ENCODE data around the gene PSMD1. TPM values are rescaled to one million over a fixed set of nuclear protein-coding genes. Genes with fewer than 3 reads are reported as not detected.
"Not testable (repeated sequence)": the region's sequence is repeated elsewhere in the genome, so short reads cannot be mapped to it uniquely, and the experiment has no call there.

Gene PSMD1
- total and polyA plus RNA-seq, 2 donors, result 40.4 to 87.6 TPM

GRCh38 chr2:231013820-231014219, 42.8 kb upstream of the PSMD1 start:
- H3K27me3 ChIP-seq (ENCODE audit: control insufficient read depth in 2 of 2, insufficient read depth in 1 of 2, low read length in 1 of 2), result peaks cover 0 to 29% of the 10 kb centered on the region in 2 donors
- no peaks in the 10 kb centered on the region for H3K36me3 ChIP-seq (ENCODE audit: control insufficient read depth in 2 of 2, insufficient read depth in 2 of 2, low read length in 1 of 2)
- no peak overlapping the region for H3K27ac ChIP-seq (ENCODE audit: low read depth in 1 of 2, low read length in 1 of 2)
- H3K4me1 ChIP-seq (ENCODE audit: control insufficient read depth in 2 of 2, insufficient read depth in 2 of 2, low read length in 2 of 2), result no peaks in the 10 kb centered on the region
- H3K4me3 ChIP-seq (ENCODE audit: low read length in 2 of 2), result no peak overlapping the region
- 57% methylated on average over 3 of the region's 3 CpGs for WGBS
- H3K9me3 ChIP-seq (ENCODE audit: control insufficient read depth in 2 of 2, insufficient read depth in 1 of 2, low read length in 1 of 2), result no peaks in the 10 kb centered on the region
- DNase-seq (ENCODE audit: low read depth in 6 of 9, low spot score in 9 of 9), result no peak

GRCh38 chr2:231015478-231015877, 41.2 kb upstream of the PSMD1 start:
- WGBS, result 94% methylated on average over 7 of the region's 7 CpGs
- H3K4me1 ChIP-seq (ENCODE audit: control insufficient read depth in 2 of 2, insufficient read depth in 2 of 2, low read length in 2 of 2), result no peaks in the 10 kb centered on the region
- no peaks in the 10 kb centered on the region for H3K9me3 ChIP-seq (ENCODE audit: control insufficient read depth in 2 of 2, insufficient read depth in 1 of 2, low read length in 1 of 2)
- no peak overlapping the region for H3K4me3 ChIP-seq (ENCODE audit: low read length in 2 of 2)
- peaks cover 0 to 25% of the 10 kb centered on the region in 2 donors for H3K27me3 ChIP-seq (ENCODE audit: control insufficient read depth in 2 of 2, insufficient read depth in 1 of 2, low read length in 1 of 2)
- DNase-seq (ENCODE audit: low read depth in 6 of 9, low spot score in 9 of 9), result no peak
- no peaks in the 10 kb centered on the region for H3K36me3 ChIP-seq (ENCODE audit: control insufficient read depth in 2 of 2, insufficient read depth in 2 of 2, low read length in 1 of 2)
- no peak overlapping the region for H3K27ac ChIP-seq (ENCODE audit: low read depth in 1 of 2, low read length in 1 of 2)

- Histone ChIP-seq H3K27ac (ENCODE audit: low read depth in 1 of 2, low read length in 1 of 2) (no peak overlapping the region), H3K9me3 (ENCODE audit: control insufficient read depth in 2 of 2, insufficient read depth in 1 of 2, low read length in 1 of 2) (no peaks in the 10 kb centered on the region), H3K4me1 (ENCODE audit: control insufficient read depth in 2 of 2, insufficient read depth in 2 of 2, low read length in 2 of 2) (no peaks in the 10 kb centered on the region), H3K27me3 (ENCODE audit: control insufficient read depth in 2 of 2, insufficient read depth in 1 of 2, low read length in 1 of 2) (peaks cover 0 to 25% of the 10 kb centered on the region in 2 donors), H3K4me3 (ENCODE audit: low read length in 2 of 2) (no peak overlapping the region), H3K36me3 (ENCODE audit: control insufficient read depth in 2 of 2, insufficient read depth in 2 of 2, low read length in 1 of 2) (no peaks in the 10 kb centered on the region)
- 96% methylated on average over 3 of the region's 3 CpGs for WGBS
- no peak for DNase-seq (ENCODE audit: low read depth in 6 of 9, low spot score in 9 of 9)
Measured at GRCh38 chr2:231015926-231016325, 40.7 kb upstream of the PSMD1 start.

DNA sequence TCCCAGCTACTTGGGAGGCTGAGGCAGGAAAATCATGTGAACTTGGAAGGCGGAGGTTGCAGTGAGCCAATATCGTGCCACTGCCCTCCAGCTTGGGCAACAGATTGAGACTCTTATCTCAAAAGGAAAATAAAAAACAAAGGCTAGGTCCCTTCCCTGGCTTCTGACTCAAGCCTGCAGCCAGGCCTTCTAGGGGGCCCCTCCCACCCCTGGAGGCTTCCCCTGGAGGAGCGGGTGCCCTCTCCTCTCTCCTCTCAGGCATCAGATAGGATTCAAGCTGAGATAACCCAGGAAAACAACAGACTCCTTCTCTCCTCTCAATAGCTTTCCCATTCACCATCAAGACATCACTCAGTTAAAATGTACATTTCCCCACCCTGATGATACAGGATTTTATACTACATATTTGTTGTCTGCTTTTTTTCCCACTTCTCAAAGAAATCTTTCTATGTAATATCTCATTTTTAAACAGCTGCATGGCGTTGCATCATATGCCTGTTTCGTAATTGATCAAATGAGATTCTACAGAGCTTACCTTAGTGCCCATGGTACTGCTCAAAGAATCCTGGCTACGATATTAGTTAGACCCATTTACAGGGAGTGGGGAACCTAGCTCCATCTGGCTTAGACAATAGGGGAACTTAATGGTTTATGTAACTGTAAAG, 40.0 kb upstream of the PSMD1 start:
- H3K4me3 ChIP-seq (ENCODE audit: low read length in 2 of 2), result no peak overlapping the region
- DNase-seq (ENCODE audit: low read depth in 6 of 9, low spot score in 9 of 9), result no peak
- no peaks in the 10 kb centered on the region for H3K36me3 ChIP-seq (ENCODE audit: control insufficient read depth in 2 of 2, insufficient read depth in 2 of 2, low read length in 1 of 2)
- 93% methylated on average over 6 of the region's 6 CpGs for WGBS
- no peaks in the 10 kb centered on the region for H3K4me1 ChIP-seq (ENCODE audit: control insufficient read depth in 2 of 2, insufficient read depth in 2 of 2, low read length in 2 of 2)
- H3K27me3 ChIP-seq (ENCODE audit: control insufficient read depth in 2 of 2, insufficient read depth in 1 of 2, low read length in 1 of 2), result peaks cover 0 to 21% of the 10 kb centered on the region in 2 donors
- no peaks in the 10 kb centered on the region for H3K9me3 ChIP-seq (ENCODE audit: control insufficient read depth in 2 of 2, insufficient read depth in 1 of 2, low read length in 1 of 2)
- no peak overlapping the region for H3K27ac ChIP-seq (ENCODE audit: low read depth in 1 of 2, low read length in 1 of 2)

GRCh38 chr2:231017231-231017598, 39.5 kb upstream of the PSMD1 start:
- H3K36me3 ChIP-seq (ENCODE audit: control insufficient read depth in 2 of 2, insufficient read depth in 2 of 2, low read length in 1 of 2), result no peaks in the 10 kb centered on the region
- H3K4me1 ChIP-seq (ENCODE audit: control insufficient read depth in 2 of 2, insufficient read depth in 2 of 2, low read length in 2 of 2), result no peaks in the 10 kb centered on the region
- H3K4me3 ChIP-seq (ENCODE audit: low read length in 2 of 2), result no peak overlapping the region
- no peaks in the 10 kb centered on the region for H3K9me3 ChIP-seq (ENCODE audit: control insufficient read depth in 2 of 2, insufficient read depth in 1 of 2, low read length in 1 of 2)
- peaks cover 0 to 17% of the 10 kb centered on the region in 2 donors for H3K27me3 ChIP-seq (ENCODE audit: control insufficient read depth in 2 of 2, insufficient read depth in 1 of 2, low read length in 1 of 2)
- 34% methylated on average over 4 of the region's 4 CpGs for WGBS
- DNase-seq (ENCODE audit: low read depth in 6 of 9, low spot score in 9 of 9), result no peak
- no peak overlapping the region for H3K27ac ChIP-seq (ENCODE audit: low read depth in 1 of 2, low read length in 1 of 2)

DNA sequence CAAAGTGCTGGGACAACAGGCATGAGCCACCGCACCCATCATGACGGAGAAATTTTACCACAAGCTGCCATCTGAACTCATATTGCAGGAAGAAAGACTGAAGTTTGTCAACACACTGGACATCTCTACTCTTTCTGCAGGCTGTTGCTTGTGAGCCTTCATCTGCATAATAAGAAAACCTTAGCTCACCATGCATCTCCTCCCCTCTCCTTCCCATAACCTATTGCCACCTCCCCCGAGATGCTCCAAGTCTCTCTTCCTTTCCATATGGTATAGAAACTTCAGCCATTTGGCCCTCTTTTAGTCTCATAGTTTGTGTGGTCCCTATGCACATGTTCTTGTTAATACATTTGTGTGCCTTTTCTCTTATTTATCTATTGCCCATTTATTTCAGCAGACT, 38.5 kb upstream of the PSMD1 start:
- Histone ChIP-seq H3K36me3 (ENCODE audit: control insufficient read depth in 2 of 2, insufficient read depth in 2 of 2, low read length in 1 of 2) (no peaks in the 10 kb centered on the region), H3K27me3 (ENCODE audit: control insufficient read depth in 2 of 2, insufficient read depth in 1 of 2, low read length in 1 of 2) (peaks cover 0 to 16% of the 10 kb centered on the region in 2 donors), H3K27ac (ENCODE audit: low read depth in 1 of 2, low read length in 1 of 2) (no peak overlapping the region), H3K9me3 (ENCODE audit: control insufficient read depth in 2 of 2, insufficient read depth in 1 of 2, low read length in 1 of 2) (no peaks in the 10 kb centered on the region), H3K4me3 (ENCODE audit: low read length in 2 of 2) (no peak overlapping the region), H3K4me1 (ENCODE audit: control insufficient read depth in 2 of 2, insufficient read depth in 2 of 2, low read length in 2 of 2) (no peaks in the 10 kb centered on the region)
- DNase-seq (ENCODE audit: low read depth in 6 of 9, low spot score in 9 of 9), result no peak
- 94% methylated on average over 3 of the region's 3 CpGs for WGBS

GRCh38 chr2:231025059-231025458, 31.6 kb upstream of the PSMD1 start:
- WGBS, result 98% methylated on average over 3 of the region's 3 CpGs
- H3K4me3 ChIP-seq (ENCODE audit: low read length in 2 of 2); H3K36me3 ChIP-seq (ENCODE audit: control insufficient read depth in 2 of 2, insufficient read depth in 2 of 2, low read length in 1 of 2); DNase-seq (ENCODE audit: low read depth in 6 of 9, low spot score in 9 of 9); H3K27ac ChIP-seq (ENCODE audit: low read depth in 1 of 2, low read length in 1 of 2); H3K9me3 ChIP-seq (ENCODE audit: control insufficient read depth in 2 of 2, insufficient read depth in 1 of 2, low read length in 1 of 2); H3K27me3 ChIP-seq (ENCODE audit: control insufficient read depth in 2 of 2, insufficient read depth in 1 of 2, low read length in 1 of 2); H3K4me1 ChIP-seq (ENCODE audit: control insufficient read depth in 2 of 2, insufficient read depth in 2 of 2, low read length in 2 of 2): not testable (repeated sequence)

GRCh38 chr2:231028889-231029288, 27.8 kb upstream of the PSMD1 start:
- Histone ChIP-seq H3K4me3 (ENCODE audit: low read length in 2 of 2) (no peak overlapping the region), H3K36me3 (ENCODE audit: control insufficient read depth in 2 of 2, insufficient read depth in 2 of 2, low read length in 1 of 2) (no peaks in the 10 kb centered on the region), H3K9me3 (ENCODE audit: control insufficient read depth in 2 of 2, insufficient read depth in 1 of 2, low read length in 1 of 2) (no peaks in the 10 kb centered on the region), H3K27me3 (ENCODE audit: control insufficient read depth in 2 of 2, insufficient read depth in 1 of 2, low read length in 1 of 2) (peaks cover 4 to 23% of the 10 kb centered on the region in 2 donors), H3K27ac (ENCODE audit: low read depth in 1 of 2, low read length in 1 of 2) (no peak overlapping the region), H3K4me1 (ENCODE audit: control insufficient read depth in 2 of 2, insufficient read depth in 2 of 2, low read length in 2 of 2) (no peaks in the 10 kb centered on the region)
- DNase-seq (ENCODE audit: low read depth in 6 of 9, low spot score in 9 of 9), result no peak

DNA sequence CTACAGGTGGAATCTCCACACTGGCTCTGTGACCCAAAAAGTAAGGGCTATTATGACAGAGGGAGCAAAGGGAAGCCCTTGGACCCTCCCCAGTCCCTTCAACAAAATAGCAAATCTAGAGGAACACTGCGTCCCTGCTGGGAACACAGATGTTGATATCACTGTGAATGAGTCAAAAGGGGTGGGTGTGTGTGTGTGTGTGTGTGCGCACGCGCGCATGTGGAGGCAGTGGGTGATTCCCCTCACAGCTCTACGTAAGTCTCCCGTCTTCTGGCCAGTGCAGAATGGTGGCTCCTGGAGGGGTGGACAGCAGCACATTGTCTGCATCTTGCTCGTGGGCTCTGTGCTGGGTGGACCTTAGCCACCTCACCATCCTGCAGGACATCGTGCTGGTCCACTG, 27.1 kb upstream of the PSMD1 start:
- no peaks in the 10 kb centered on the region for H3K4me1 ChIP-seq (ENCODE audit: control insufficient read depth in 2 of 2, insufficient read depth in 2 of 2, low read length in 2 of 2)

More for the DNA sequence above, 27.1 kb upstream of the PSMD1 start:
- Histone ChIP-seq H3K27ac (ENCODE audit: low read depth in 1 of 2, low read length in 1 of 2) (no peak overlapping the region), H3K4me3 (ENCODE audit: low read length in 2 of 2) (no peak overlapping the region), H3K36me3 (ENCODE audit: control insufficient read depth in 2 of 2, insufficient read depth in 2 of 2, low read length in 1 of 2) (no peaks in the 10 kb centered on the region), H3K9me3 (ENCODE audit: control insufficient read depth in 2 of 2, insufficient read depth in 1 of 2, low read length in 1 of 2) (no peaks in the 10 kb centered on the region), H3K27me3 (ENCODE audit: control insufficient read depth in 2 of 2, insufficient read depth in 1 of 2, low read length in 1 of 2) (peaks cover 4 to 29% of the 10 kb centered on the region in 2 donors)
- DNase-seq (ENCODE audit: low read depth in 6 of 9, low spot score in 9 of 9), result no peak
- 93% methylated on average over 9 of the region's 9 CpGs for WGBS
